DND-41 (cell line): ENCODE measurements around the gene B3GALNT1.

Experiments
- CTCF ChIP-seq: IDR thresholded peaks from 2 replicates; pipeline ENCODE4 v1.5.1; 2012; ENCODE audit warnings: borderline replicate concordance, low read length, moderate library complexity, mild to moderate bottlenecking; ENCODE audit not compliant: poor library complexity, severe bottlenecking; ENCODE audit errors: extremely low read depth
- EZH2 ChIP-seq: IDR thresholded peaks from 3 replicates; pipeline ENCODE4 v1.6.1; 2012; ENCODE audit warnings: borderline replicate concordance, low read depth, mild to moderate bottlenecking, moderate library complexity, low read length, inconsistent platforms; ENCODE audit not compliant: severe bottlenecking

DNA sequence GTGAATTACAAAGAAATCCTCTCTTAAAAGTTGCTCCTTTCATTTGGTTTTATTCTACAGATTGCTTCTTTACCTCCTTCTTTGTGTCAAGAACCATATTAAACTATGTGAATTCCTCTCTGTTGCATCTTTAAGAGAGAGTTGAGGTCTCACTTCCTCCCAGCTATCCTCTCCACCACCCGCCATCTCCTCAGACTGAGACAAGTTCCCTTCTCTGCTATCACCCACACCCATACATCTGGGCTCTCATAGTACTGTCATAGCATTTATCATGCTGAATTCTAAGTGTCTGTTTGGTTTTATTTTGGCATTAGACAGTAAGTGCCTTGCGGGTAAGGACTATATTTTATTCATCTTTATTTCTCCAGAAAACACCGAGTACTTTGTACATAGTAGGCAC, 54.2 kb downstream of the B3GALNT1 start:
- no peak for TF ChIP-seq CTCF
- no peak for TF ChIP-seq EZH2
